Measurements from ENCODE around the gene ANO7. TPM values are rescaled to one million over a fixed set of nuclear protein-coding genes. Genes with fewer than 3 reads are reported as not detected.
A peak's percentile ranks its signal among the peaks of the same experiment; 100 is the strongest.

The ANO7 gene
- total RNA-seq, 1 donor from 2014 or later, result 1.2 TPM

DNA sequence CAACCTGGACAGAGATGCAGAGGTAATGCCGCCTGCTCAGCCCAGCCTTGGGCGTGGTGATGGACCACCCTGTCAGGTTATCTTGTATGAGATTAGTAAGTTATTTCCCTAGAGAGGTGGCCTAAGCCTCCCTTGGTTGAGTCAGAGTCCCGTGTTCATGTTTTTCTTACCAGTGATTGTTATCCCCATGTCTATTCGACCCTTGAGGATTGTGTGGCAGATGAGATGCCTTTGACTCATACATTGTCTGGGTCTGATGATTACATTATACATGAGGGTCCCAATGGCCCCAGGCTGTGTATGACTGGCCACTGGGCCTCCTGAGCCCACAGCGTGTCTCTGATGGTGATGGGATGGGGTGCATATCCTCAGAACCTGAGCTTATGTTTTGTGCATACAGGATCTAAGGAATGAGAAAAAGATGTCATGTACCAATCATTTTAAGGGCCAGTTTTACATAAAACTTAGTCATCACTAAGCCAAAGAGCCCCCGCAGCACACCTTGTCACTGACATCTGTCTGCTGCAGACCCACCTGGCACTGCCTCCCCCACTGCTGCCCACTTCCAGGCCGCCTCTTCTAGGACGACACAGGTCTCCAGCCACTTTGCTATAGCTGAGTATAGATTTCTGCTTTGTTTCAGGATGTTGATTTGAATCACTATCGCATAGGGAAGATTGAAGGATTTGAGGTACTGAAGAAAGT, 30.5 kb upstream of the ANO7 start:
- POLR2A ChIA-PET, result interaction anchor here (1.6 kb wide), 1 partner anchor 56 kb away, joined by 4 read pairs; the partner anchor contains the start of gene MTERF4
- intact Hi-C loops (cut with micrococcal nuclease), result loop anchor here (10.0 kb wide), 1 partner anchor 457 kb away; no protein-coding TSS in a partner anchor
- peaks cover 16% of the 10 kb centered on the region for H3K4me1 Mint-ChIP-seq
- H3K36me3 Mint-ChIP-seq (ENCODE audit: low read depth), result peaks cover 73% of the 10 kb centered on the region
- TF ChIP-seq, protein P1, sequence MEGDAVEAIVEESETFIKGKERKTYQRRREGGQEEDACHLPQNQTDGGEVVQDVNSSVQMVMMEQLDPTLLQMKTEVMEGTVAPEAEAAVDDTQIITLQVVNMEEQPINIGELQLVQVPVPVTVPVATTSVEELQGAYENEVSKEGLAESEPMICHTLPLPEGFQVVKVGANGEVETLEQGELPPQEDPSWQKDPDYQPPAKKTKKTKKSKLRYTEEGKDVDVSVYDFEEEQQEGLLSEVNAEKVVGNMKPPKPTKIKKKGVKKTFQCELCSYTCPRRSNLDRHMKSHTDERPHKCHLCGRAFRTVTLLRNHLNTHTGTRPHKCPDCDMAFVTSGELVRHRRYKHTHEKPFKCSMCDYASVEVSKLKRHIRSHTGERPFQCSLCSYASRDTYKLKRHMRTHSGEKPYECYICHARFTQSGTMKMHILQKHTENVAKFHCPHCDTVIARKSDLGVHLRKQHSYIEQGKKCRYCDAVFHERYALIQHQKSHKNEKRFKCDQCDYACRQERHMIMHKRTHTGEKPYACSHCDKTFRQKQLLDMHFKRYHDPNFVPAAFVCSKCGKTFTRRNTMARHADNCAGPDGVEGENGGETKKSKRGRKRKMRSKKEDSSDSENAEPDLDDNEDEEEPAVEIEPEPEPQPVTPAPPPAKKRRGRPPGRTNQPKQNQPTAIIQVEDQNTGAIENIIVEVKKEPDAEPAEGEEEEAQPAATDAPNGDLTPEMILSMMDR (IDR thresholded peaks at IDR 0.05), result no peak
- no peak overlapping the region for H3K27ac Mint-ChIP-seq
- CTCF ChIA-PET, result no interaction called here
- DNase-seq, result no peak
- H3K9me3 Mint-ChIP-seq, result no peaks in the 10 kb centered on the region
- peak; percentile 81 for ATAC-seq (ENCODE audit: low read depth)
- no peaks in the 10 kb centered on the region for H3K27me3 Mint-ChIP-seq
- H3K4me3 Mint-ChIP-seq, result no peak overlapping the region

DNA sequence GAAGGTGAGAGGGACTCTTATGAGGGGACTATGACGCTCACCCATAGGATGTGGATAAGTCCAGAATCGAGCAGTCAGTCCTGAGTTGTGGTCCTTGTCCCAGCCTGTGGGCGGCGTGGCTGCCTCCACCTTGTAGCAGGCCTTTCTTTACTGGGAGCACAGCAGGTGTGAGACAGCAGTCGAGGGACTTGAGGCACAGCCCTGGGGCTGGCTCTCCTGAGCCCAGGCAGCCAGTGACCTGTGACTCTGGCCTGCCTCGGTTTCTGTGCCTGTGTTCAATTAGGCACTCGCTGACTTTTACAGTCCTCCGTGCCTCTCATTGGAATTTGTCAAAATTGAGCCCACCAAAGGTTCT, 30.0 kb upstream of the ANO7 start:
- no peak for DNase-seq
- CTCF ChIA-PET, result no interaction called here
- POLR2A ChIA-PET, result no interaction called here
- intact Hi-C loops (cut with micrococcal nuclease), result loop anchor here (10.0 kb wide), 1 partner anchor 456 kb away; no protein-coding TSS in a partner anchor
- H3K27ac Mint-ChIP-seq, result no peak overlapping the region
- H3K4me3 Mint-ChIP-seq, result no peak overlapping the region
- TF ChIP-seq, protein P1 (IDR thresholded peaks at IDR 0.05), result no peak
- ATAC-seq (ENCODE audit: low read depth), result no peak
- no peaks in the 10 kb centered on the region for H3K9me3 Mint-ChIP-seq
- H3K36me3 Mint-ChIP-seq (ENCODE audit: low read depth), result peaks cover 73% of the 10 kb centered on the region
- no peaks in the 10 kb centered on the region for H3K27me3 Mint-ChIP-seq
- peaks cover 16% of the 10 kb centered on the region for H3K4me1 Mint-ChIP-seq

DNA sequence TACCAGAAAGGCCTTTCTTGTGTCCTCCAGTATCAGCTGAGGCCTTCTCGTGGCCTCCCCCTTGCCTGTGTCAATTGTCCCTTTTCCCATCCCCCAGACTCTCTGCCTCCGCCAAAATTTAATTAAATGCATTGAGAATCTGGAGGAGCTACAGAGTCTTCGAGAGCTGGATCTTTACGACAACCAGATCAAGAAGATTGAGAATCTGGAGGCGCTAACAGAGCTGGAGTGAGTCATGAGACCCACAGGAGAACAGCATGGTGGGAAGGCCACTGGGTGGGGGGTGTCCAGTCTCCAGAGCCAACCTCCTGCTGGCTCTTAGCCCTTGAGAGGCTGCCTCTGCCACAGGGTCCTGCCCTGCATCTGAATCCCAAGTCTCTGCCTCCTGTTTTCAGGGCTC, 29.4 kb upstream of the ANO7 start:
- H3K4me3 Mint-ChIP-seq, result no peak overlapping the region
- ATAC-seq (ENCODE audit: low read depth), result no peak
- ChIA-PET POLR2A (no interaction called here), CTCF (interaction anchor here (0.6 kb wide), 1 partner anchor 14 kb away, joined by 4 read pairs; no protein-coding TSS in a partner anchor)
- peaks cover 16% of the 10 kb centered on the region for H3K4me1 Mint-ChIP-seq
- TF ChIP-seq, protein P1 (IDR thresholded peaks at IDR 0.05), result no peak
- DNase-seq, result no peak
- no peaks in the 10 kb centered on the region for H3K27me3 Mint-ChIP-seq
- H3K27ac Mint-ChIP-seq, result no peak overlapping the region
- intact Hi-C loops (cut with micrococcal nuclease), result loop anchor here (10.0 kb wide), 1 partner anchor 456 kb away; no protein-coding TSS in a partner anchor
- peaks cover 75% of the 10 kb centered on the region for H3K36me3 Mint-ChIP-seq (ENCODE audit: low read depth)
- no peaks in the 10 kb centered on the region for H3K9me3 Mint-ChIP-seq

DNA sequence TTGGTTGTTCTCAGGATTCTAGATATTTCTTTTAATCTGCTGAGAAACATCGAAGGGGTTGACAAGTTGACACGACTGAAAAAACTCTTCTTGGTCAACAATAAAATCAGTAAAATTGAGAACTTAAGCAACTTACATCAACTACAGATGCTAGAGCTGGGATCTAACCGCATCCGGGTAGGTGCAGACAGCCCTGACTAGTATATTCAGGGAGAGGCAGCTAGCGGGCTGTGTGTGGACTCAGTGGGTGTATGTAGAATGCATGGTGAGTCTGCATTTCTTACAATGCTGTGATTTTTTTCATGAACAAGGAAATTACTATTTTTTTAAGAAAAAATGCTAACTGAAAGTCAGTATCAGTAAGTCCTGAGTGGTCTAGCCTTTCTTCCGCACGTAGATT, 28.2 kb upstream of the ANO7 start:
- ChIA-PET POLR2A (no interaction called here), CTCF (no interaction called here)
- ATAC-seq (ENCODE audit: low read depth) (no peak), DNase-seq (no peak)
- intact Hi-C loops (cut with micrococcal nuclease), result no loop called here
- H3K9me3 Mint-ChIP-seq, result no peaks in the 10 kb centered on the region
- peaks cover 16% of the 10 kb centered on the region for H3K4me1 Mint-ChIP-seq
- H3K27me3 Mint-ChIP-seq, result no peaks in the 10 kb centered on the region
- peaks cover 70% of the 10 kb centered on the region for H3K36me3 Mint-ChIP-seq (ENCODE audit: low read depth)
- TF ChIP-seq, protein P1 (IDR thresholded peaks at IDR 0.05), result no peak
- H3K4me3 Mint-ChIP-seq, result no peak overlapping the region
- no peak overlapping the region for H3K27ac Mint-ChIP-seq

DNA sequence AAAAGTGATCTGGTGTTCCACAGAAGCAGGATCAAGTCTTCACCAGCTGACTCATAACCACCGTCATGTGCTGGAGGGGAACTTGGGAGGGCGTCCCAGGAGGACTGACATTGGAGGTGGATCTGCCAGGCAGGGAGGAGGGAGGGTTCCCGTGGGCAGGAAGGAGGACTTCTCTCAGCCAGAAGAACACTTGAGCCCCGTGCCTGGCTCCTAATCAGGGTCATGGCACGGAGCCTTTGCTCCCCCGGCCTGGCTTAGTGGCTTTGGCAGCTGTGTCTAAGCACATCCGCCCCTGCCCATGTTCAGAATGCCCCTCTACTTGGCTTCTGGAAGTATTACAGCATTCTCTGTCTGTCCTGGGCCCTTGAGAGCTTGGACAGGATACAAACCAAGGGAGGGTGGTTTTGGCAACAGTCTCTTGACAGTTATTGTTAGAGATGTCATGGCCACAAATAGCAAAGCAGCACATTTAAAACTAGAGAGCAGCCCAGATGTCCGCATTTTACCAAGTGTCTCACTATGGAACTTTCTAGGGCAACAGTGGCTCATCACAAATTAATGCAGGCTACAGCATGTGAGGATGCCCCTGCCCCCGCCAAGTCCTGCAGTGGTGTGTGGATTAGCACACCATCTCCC, 26.7 kb upstream of the ANO7 start:
- TF ChIP-seq, protein P1 (IDR thresholded peaks at IDR 0.05), result no peak
- Mint-ChIP-seq H3K4me1 (peaks cover 14% of the 10 kb centered on the region), H3K9me3 (no peaks in the 10 kb centered on the region), H3K27ac (no peak overlapping the region), H3K27me3 (no peaks in the 10 kb centered on the region), H3K4me3 (no peak overlapping the region), H3K36me3 (ENCODE audit: low read depth) (peaks cover 74% of the 10 kb centered on the region)
- ChIA-PET CTCF (no interaction called here), POLR2A (no interaction called here)
- DNase-seq, result no peak
- intact Hi-C loops (cut with micrococcal nuclease), result no loop called here
- no peak for ATAC-seq (ENCODE audit: low read depth)

All from activated B cell treated with CpG ODN at 0.5 μM for 24 hours (primary cell).